NAMALWA (cell line): ENCODE measurements around the gene SEMA4G.
A peak's percentile ranks its signal among the peaks of the same experiment; 100 is the strongest.

Source experiments
- DNase-seq: peaks from one replicate; pipeline ENCODE4 v3.0.0-alpha.2; 2015; ENCODE audit warnings: low spot score

Gene SEMA4G

DNA sequence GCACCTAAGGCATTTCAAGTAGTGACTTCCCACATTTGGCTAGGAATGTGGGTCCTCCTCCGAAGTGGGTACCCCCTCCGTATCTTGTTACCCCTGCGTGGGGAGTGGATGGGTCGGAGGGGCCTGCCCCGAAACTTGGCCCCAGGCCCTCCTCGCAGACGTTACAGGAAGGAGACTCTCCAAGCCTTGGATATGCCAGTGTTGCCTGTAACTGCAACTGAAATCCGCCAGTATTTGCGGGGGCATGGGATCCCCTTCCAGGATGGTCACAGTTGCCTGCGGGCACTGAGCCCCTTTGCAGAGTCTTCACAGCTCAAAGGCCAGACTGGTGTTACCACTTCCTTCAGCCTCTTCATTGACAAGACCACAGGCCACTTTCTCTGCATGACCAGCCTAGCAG is 18.9 kb downstream of the SEMA4G start:
- DNase-seq: no peak

DNA sequence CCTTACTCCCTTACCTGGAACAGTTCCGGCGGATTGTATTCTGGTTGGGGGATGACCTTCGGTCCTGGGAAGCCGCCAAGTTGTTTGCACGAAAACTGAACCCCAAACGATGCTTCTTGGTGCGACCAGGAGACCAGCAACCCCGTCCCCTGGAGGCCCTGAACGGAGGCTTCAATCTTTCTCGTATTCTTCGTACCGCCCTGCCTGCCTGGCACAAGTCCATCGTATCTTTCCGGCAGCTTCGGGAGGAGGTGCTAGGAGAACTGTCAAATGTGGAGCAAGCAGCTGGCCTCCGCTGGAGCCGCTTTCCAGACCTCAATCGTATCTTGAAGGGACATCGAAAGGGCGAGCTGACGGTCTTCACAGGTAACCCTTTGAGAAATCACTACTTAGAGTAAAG is 19.8 kb downstream of the SEMA4G start:
- DNase-seq: no peak

DNA sequence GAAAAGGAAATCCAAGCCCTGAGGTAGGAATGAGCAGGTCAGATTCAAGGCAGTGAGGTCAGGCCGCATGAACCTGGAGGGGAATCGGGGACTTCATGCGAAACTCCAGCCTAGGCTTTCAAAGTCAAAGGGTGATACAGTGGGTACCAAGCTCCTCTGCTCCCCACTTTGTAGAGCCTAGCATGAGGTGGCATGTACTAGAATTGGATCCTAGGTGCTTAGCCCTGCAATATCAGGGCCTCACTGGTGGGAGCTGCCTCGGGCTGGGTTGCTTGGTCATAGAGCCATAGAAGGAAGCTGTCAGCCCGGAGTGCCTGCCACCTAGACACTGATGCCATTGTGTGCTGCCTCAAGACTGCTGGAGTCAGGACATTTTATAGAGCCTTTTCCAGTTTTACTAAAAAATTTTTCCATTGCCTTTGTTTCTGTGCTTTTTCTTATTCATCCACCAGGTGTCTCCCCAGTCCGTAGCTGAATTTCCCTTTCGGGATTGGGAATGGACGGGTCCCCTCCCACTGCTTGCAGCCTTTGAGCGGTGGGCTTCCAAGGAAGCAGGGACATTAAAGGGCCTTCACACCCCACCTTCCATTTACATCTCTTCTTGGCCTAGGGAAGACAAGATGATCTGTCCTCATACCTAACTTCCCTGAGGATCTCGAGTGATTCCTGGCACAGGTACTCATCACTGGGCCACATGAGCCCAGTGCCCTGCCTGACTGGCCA is 24.8 kb downstream of the SEMA4G start:
- no peak for DNase-seq

DNA sequence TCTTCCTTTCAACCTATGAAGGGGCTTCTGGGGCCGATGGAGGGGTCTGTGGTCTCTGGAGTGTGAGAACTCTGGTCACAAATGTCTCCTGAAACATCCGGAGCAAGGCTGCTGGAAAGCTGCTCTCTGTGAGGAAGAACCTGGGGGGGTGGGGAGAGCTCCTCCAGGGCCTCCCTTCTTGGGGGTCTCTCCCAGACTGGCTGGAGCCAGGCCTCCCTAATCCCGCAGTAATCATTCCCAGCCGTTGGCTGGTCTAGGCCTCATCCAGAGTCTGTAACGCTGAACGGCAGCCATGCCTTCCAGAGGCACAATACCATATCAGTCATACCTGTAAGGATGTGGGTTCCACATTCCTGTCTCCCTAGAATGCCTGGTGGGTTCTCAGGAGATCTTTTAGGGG is 25.9 kb downstream of the SEMA4G start:
- DNase-seq: no peak

DNA sequence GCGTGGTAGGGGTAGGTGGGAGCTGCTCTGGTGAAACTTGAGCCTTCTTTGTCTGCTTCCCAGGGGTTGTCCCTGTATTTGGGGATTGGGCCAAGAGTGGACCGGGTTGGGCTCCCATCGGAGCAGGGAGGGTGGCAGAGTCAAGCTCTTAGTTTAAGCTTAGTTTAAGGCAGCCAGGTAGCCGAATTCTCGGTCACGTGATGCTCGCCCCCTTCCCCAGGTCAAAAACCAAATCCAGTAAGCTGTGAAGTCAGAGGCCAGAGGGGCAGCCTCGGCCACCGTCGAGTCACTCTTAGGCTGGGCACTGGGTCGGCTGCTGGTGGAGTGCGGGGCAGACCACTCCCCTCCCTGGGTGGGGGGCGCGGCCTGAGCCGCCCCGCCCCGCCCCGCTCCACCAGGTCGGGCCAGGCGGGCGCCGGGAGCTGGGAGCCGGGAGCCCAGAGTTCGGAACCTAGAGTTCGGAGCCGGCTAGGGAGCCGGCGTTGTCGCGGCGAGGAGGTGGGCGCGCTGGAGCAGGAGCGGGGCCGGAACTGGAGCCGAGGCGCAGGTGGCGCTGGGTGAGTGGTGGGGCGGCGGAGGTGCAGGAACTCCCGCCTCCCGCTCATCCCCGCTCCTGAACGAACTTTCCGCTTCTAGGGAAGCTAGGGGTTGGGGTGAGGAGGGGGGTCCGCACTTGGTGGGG is 27.5 kb downstream of the SEMA4G start:
- peak; percentile 52 for DNase-seq

DNA sequence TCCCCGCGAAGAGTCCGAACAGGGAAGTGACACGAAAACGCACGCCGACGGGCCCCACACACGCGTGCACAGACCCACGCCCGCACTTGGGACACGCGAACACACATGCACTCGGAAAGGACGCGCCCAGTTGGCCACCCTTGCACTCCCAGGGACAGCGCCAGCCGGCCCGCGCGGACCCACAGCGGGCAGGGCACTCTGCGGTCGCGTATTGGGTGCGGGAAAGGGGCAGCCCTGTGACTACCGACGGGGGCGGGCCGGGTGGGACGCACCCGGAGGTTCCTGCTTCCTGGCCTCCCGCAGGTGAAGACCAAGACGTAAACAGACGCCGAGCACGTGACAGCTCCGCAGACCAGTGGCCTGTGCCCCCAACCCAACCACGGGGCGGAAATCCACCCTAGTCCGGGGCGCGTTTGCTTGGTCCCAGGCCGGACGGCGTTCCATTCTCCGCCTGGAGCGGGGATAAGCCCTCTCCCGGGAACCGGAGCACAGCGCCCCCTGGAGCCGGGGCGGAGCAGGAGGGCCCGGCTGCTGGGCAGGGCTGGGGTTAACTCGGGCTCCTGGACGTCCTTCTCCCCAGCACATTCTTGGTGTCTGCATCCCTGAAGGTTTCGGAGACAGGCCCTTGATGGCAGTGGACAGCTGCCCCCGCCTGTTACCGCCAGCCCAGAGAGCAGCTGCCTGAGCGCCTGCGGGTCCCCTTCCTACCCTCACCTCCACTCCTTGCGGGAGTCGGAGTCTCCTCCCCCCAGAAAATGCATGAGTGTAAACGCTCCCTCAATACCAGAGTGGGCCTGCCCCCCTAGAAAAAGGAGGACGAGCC is 28.3 kb downstream of the SEMA4G start:
- DNase-seq: peak; percentile 85

DNA sequence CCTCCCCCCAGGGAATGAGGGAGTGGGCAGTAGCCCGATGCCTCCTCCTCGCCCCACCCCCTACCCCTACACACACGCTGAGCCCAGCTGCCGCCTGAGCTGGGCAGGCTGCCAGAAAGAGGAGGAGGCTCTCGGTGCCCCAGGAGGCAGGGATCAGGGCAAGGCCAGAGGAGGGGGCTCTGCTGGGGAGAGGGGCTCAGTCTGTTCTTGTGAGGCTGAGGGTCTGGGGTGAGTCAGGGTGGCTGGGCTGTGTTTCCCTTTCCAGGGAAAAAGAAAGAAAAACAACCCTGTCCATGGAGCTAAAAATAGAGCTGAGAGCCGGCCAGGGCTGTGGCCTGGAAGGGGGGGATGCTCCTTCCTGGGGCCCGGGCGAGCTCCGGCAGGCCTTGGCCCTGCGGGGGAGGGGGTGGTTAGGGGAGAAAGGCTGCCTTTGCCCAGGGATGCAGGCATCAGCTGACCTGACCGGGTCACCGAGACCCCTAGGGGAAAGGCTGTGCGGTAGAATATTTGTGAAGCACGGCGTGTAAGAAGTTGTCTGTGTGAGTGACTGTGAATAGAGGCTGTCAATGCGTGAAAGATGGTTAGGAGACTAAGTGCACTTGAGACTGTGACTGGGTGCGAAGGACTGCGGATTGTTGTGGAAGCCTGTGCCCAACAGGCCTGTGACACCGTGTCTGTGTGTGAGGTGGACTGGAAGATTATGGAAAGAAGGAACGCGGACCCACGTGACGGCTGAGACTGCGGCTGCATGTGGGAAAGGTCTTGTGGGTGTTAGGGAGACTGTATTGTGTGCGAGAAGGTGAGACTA is 29.1 kb downstream of the SEMA4G start:
- DNase-seq: peak; percentile 92

DNA sequence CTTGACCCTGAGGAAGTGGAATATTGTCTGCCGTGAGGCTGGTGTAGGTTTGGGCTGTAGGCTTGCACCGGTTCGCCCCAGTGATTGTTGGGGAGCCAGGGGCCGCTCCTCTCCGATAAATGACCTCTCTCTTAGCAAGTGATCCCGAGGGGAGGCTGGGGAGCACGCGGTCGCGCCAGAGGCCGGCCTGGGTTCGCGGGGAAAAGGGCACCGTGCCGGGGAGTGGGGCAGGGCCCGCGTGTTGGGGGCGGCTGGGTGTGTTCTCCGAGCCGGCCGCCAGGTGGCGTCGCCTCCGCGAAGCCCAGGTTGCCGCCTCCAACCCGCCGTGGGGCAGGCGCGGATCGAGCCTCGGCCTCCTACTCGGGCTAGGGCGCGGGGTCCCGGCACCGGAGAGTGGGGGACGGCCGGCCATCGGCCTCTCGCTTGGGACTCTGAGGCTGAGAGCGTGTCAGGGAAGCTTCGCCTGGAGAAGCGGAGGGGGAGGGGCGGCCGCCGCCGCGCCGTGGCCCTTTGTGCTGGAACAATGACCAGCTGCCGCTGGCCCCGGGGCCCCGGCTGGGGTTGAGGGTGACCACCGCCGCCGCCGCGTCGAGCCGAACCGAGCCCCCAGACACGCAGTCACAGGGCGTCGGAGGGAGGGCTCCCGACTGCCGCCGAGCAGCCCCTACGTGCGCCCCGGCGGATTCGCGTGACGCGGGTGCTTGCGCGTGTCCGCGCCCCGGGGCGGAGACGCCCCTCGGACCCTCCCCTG is 29.9 kb downstream of the SEMA4G start:
- DNase-seq: peak; percentile 77

DNA sequence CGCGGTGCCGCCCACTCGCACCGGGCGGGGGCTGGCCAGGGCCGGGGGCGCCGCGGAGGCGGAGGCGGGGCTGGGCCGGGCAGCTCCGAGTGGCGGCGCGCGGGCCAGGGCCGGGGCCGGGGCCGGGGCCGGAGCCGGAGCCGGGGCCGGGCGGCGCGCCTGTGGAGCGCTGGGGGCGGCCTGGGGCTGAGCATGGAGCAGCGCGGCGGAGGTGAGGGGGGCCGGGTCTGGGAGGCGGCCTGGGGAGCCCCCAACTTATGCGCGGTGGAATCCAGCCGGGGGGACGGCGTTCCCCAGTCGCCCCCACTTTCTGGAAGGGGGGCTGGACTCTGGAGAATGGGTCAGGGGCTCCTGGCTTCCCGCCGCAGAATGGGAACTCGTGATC is 30.4 kb downstream of the SEMA4G start, which contains the start of gene LZTS2:
LZTS2 (plus strand) TSS at position 67 of the 385 bp plus-strand sequence. CDS start 2,731 bp downstream, outside the sequence.
- no peak for DNase-seq

DNA sequence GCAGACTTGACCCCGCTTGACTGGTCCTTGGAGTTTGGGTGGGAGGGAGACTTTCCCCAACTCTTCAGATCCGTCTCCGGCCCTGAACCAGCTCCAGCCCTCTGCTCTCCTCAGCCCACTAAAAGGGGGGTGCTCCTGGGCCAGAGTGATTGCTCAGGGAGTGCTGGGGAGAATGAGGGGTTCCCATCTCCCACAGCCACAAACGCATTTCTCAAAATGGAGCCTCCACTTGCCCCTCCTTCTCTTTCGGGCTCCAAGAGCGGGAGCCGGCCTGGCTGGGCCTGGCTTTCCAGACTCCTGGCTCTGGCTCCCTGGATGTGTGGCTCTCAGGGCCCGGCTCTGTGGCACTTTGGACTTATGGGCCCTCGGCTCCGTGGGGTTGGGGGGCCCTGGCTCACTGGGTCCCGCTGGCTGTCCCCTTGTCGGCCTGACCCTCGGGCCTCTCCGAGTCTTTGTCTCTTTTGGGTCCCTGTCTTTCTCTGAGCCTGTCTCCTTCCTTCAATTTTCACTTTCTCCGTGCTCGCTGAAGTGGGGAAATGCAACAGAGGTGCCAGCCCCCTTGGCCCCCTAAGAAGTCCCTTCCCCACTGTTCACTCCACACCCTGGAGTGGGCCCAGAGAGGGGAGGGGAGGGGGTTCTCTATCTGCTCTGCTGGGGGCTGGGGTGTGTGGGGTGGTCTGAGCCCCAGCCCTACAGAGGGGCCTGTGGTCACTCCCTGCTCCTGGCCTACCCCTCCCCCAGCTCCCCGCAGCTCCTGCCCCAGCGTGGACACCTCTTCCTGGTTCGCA is 31.0 kb downstream of the SEMA4G start:
- no peak for DNase-seq

DNA sequence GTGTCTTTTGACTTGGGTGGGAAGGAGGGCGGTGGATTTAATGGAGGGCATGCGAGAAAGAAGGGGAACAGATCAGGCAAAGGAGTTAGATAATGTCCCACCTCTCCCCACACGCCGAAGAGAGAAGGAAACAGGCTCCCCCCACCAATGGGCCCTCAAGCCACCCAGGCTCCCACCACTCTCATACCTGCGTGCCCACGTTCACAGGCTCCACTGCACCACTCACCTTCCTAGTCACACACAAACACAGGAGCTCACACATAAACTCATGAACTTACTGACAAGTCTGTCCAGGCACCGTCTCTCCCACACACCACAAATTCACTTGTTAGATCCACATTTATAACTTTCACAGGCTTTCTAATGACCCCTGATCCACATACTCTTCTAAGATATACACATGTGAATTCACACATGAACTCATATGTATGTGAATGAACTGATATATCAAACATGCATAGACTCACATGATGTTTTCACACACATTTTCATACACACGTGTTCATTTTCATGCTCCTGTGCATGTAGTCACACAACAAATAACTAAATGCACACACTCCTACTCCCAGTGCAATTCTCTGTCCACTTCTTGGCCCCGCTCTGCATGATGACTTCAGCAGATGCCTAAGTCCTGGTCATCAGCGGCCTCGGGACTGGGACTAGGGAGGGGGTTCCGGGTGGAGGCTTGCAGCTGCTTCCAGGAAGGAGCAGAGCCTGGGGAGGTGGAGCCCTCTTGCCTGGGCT is 31.8 kb downstream of the SEMA4G start:
- no peak for DNase-seq

DNA sequence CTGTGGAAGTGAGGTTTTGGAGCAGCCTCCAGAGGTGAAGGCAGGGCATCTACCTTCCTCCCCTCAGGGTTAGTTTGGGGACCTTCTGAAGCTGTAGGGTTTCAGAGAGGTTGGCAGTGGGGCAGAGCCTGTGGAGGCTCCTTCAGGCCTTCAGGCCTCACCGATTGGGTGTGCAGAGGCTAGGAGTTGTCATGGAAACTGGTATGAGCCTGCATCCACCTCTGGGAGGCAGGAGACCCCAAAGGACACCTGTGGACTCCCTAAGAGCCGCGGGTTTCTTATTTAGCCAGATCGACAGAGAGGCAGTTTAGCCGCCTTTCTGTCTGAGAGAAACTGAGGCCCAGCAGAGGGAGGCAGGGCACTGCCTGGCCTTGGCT is 32.3 kb downstream of the SEMA4G start:
- no peak for DNase-seq

DNA sequence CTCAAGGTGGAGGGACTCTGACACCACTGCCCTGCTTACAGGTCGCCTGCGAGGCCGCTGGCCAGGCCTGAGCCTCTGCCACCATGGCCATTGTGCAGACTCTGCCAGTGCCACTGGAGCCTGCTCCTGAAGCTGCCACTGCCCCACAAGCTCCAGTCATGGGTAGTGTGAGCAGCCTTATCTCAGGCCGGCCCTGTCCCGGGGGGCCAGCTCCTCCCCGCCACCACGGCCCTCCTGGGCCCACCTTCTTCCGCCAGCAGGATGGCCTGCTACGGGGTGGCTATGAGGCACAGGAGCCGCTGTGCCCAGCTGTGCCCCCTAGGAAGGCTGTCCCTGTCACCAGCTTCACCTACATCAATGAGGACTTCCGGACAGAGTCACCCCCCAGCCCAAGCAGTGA is 33.2 kb downstream of the SEMA4G start:
- no peak for DNase-seq

DNA sequence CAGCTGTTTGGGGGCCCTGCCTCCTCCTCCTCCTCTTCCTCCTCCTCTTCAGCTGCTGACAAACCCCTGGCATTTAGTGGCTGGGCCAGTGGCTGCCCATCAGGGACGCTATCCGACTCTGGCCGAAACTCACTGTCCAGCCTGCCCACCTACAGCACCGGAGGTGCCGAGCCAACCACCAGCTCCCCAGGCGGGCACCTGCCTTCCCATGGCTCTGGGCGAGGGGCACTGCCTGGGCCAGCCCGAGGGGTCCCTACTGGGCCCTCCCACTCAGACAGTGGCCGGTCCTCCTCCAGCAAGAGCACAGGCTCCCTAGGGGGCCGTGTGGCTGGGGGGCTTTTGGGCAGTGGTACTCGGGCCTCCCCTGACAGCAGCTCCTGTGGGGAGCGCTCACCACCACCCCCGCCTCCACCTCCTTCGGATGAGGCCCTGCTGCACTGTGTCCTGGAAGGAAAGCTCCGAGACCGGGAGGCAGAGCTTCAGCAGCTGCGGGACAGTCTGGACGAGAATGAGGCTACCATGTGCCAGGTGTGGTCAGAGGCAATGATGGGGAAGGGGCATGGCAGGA is 34.4 kb downstream of the SEMA4G start:
- no peak for DNase-seq

DNA sequence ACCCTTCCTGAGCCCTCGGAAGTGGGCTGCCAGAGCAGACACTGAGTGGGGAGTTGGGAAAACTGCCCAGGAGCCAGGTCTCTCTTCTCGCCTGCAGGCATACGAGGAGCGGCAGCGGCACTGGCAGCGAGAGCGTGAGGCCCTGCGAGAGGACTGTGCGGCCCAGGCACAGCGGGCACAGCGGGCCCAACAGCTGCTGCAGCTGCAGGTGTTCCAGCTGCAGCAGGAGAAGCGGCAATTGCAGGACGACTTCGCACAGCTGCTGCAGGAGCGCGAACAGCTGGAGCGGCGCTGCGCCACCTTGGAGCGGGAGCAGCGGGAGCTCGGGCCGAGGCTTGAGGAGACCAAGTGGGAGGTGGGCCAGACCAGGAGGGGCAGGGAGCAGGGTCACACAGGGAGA is 36.1 kb downstream of the SEMA4G start:
- DNase-seq: no peak

DNA sequence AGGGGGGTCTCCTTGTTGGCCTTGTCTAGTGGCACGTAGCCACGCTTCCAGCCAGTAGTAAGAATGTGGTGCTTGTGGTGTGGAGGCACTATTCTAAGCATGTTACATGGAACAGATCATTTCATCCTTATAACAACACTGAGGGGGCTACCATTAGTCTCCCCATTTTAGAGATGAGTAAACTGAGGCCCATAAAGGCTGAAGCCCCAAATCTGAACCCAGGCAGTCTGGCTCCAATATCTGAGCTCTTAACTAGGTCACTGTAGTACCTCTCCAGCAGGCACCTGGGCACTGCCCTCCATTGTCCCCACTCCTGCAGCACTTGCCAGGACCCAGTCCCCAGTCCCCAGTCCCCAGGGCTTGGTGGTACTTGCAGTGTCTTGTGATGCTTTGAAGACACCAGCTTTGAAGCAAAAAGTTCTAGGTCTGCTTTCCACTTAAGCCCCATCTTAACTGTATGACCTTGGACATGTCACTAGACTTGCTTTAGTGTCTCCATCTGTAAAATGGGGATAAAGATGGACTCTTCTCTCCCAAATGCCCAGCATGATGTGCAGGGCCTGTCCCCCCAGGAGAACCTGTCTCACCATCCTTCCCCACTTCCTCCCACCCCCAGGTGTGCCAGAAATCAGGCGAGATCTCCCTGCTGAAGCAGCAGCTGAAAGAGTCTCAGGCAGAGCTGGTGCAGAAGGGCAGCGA is 36.7 kb downstream of the SEMA4G start:
- no peak for DNase-seq

DNA sequence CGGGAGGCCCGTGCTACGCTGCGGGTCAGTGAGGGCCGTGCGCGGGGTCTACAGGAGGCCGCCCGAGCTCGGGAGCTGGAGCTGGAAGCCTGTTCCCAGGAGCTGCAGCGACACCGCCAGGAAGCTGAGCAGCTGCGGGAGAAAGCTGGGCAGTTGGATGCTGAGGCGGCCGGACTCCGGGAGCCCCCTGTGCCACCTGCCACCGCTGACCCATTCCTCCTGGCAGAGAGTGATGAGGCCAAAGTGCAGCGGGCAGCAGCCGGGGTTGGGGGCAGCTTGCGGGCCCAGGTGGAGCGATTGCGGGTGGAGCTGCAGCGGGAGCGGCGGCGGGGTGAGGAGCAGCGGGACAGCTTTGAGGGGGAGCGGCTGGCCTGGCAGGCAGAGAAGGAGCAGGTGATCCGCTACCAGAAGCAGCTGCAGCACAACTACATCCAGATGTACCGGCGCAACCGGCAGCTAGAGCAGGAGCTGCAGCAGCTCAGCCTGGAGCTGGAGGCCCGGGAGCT is 37.3 kb downstream of the SEMA4G start:
- DNase-seq: no peak

DNA sequence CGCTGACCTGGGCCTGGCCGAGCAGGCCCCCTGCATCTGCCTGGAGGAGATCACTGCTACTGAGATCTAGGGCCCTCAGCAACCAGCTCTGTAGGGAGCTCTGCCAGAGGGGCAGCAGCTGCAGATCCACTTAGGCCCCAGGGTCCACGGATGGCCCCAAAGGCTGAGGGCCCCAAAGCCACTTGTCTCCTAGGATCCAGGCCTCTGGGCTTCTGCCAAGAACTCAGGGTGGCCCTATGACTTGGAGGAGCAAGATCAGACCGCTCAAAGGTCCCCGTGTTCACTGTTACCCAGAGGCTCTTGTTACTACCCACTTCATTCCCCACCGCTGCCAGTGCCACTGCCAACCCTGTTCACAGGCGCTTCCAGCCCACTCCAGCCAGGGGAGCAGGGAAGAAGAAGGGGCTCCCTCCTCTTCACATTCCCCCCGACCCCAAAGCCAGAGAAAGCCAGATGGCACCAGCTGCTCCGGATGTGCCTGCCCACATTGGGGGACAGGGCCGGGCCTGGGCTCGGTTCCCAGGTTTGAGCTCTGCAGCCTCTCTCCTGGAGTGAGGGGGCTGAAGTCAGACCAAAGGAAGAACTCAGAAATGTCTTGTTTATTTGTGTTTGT is 37.9 kb downstream of the SEMA4G start:
- DNase-seq: no peak
